H1 (cell line): ENCODE data around the gene SORBS1. TPM values are rescaled to one million over a fixed set of nuclear protein-coding genes. Genes with fewer than 3 reads are reported as not detected.
A peak's percentile ranks its signal among the peaks of the same experiment; 100 is the strongest.

Experiments used
- CTBP2 ChIP-seq: IDR thresholded peaks from 2 replicates; pipeline ENCODE4 v1.7.0; 2011; ENCODE audit warnings: borderline replicate concordance, mild to moderate bottlenecking, moderate library complexity, mixed read lengths, low read length; ENCODE audit not compliant: insufficient read depth, insufficient read length
- PHF8 ChIP-seq: fragments of 200-600 bp; sonication (generic); conservative IDR thresholded peaks from 2 replicates; pipeline ENCODE4 v1.7.1; 2012; ENCODE audit warnings: low read depth, mild to moderate bottlenecking, inconsistent platforms, low read length, moderate library complexity
- polyA plus RNA-seq, 7 experiments: library from polyadenylated mRNA; depleted of rRNA in 3 of 7; stranded (reverse) in 5 of 7; unstranded in 2 of 7; fragments of >200 nt in 5 of 7; fragments of 200-250 nt in 2 of 7; gene quantifications; 1 replicate in 5 of 7; 2 replicates in 1 of 7; 4 replicates in 1 of 7; pipeline versions ENCODE4 v1.2.1 to v1.2.3, GENCODE V29; 2011 to 2013; ENCODE audit warnings: missing spikeins in 2 of 7, mixed read lengths in 2 of 7
- total RNA-seq: library from RNA; stranded (reverse); fragmentation: NEBNext Ultra II Directional; extraction: Animal tissue kit (Norgen Biotek cat#: 25700); gene quantifications from 2 replicates; pipeline ENCODE4 v1.2.1, GENCODE V29; 2021
- TF ChIP-seq, protein P1 (sequence below), 3 experiments: IDR thresholded peaks; 1 replicate in 2 of 3; 2 replicates in 1 of 3; pipeline versions ENCODE4 v1.5.1 to v1.6.1; 2011; ENCODE audit warnings: low read length in 3 of 3, mild to moderate bottlenecking in 3 of 3, inconsistent platforms in 2 of 3, low read depth in 1 of 3, moderate library complexity in 1 of 3; ENCODE audit not compliant: insufficient read depth in 1 of 3; ENCODE audit errors: control extremely low read depth in 1 of 3

The SORBS1 gene
- total and polyA plus RNA-seq, 2 of the 8 experiments (the other 6 are each of a cell fraction or from before 2014, with no cell fraction given), result 16.0 to 35.0 TPM

DNA sequence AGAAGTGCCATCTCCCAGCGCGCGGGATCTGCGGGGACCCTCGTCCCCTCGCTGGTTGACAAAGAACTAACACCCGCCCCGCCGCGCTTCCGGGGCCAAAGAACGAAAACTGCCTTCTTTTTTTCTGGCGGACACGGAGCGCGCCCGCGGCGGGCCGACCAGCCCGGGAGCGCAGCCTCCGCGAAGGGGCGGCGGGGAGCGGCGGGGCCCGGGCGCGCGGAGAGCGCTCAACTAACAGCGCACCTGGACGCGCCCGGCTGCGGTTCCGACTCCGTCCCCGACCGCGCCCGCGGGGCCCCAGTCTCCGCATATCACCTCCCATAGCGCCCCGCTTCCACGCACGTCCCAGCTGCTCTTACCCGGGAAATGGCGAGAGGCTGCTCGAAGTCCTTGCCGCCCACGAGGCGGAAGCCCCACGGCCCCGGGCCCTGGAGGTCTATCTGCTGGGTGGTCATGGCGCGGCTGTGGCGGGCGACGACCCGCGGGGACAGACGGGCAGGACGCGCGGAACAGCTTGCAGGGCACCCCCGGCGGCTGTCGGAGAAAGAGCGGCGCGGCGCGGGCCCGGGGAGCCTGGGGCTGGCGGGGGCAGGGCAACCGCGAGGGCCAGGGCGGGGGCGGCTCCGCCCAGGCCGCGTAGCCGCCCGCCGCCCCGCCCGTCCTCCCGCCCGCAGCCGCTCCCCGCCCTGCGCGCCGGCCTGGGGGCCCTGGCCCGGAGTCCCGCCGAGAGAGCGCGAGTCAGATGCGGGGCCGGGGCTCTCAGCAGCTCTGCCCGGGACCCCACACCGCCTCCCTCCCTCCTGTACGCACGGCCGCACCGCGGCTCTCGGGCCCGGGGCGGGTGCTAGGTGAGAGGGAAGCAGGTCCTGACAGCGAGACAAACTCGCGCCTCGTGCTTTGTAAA lies 270.5 kb downstream of the SORBS1 start, which contains the start of gene PDLIM1 (continued):
- no peak for TF ChIP-seq CTBP2
- peak; percentile 44 for TF ChIP-seq PHF8
- TF ChIP-seq, protein P1, sequence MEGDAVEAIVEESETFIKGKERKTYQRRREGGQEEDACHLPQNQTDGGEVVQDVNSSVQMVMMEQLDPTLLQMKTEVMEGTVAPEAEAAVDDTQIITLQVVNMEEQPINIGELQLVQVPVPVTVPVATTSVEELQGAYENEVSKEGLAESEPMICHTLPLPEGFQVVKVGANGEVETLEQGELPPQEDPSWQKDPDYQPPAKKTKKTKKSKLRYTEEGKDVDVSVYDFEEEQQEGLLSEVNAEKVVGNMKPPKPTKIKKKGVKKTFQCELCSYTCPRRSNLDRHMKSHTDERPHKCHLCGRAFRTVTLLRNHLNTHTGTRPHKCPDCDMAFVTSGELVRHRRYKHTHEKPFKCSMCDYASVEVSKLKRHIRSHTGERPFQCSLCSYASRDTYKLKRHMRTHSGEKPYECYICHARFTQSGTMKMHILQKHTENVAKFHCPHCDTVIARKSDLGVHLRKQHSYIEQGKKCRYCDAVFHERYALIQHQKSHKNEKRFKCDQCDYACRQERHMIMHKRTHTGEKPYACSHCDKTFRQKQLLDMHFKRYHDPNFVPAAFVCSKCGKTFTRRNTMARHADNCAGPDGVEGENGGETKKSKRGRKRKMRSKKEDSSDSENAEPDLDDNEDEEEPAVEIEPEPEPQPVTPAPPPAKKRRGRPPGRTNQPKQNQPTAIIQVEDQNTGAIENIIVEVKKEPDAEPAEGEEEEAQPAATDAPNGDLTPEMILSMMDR (IDR thresholded peaks at IDR 0.05; ENCODE audit: control extremely low read depth in 1 of 3, insufficient read depth in 1 of 3, low read depth in 1 of 3, low read length in 3 of 3), result peak in 1 of 3 experiments; percentile 22; a peak in 1 of 4 replicates
- TF ChIP-seq, all 59 proteins: peak for 9
